NOMO-1 treated with DMSO at 0.1 percent for 48 hours (cell line): ENCODE measurements around the gene RHOBTB1.
A peak's percentile ranks its signal among the peaks of the same experiment; 100 is the strongest.
"Not testable (repeated sequence)": the region's sequence is repeated elsewhere in the genome, so short reads cannot be mapped to it uniquely, and the experiment has no call there.

Experiments used
- DNase-seq: peaks from one replicate; lab custom pipeline; 2025; ENCODE audit not compliant: unreplicated experiment; lab: John Stamatoyannopoulos, UW

The RHOBTB1 gene

DNA sequence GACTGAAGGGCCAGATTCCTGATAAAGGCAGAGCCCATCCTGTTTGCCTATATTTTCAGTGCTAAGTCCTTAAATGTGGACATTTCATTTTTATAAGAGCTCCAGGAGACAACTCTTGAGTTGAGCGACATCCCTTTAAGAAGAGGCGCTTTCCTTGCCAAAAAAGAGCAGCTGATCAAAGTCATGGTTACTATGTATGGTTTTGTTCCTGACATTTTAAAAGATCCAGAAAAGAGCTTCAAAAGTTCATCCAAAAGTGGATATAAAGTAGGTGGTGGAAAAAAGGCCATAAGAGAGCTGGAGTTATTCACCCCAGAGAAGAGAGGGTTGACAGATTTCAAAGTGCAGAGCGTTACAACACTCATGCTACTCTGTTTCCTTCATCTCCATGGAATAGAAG lies 36.7 kb downstream of the RHOBTB1 start:
- no peak for DNase-seq

DNA sequence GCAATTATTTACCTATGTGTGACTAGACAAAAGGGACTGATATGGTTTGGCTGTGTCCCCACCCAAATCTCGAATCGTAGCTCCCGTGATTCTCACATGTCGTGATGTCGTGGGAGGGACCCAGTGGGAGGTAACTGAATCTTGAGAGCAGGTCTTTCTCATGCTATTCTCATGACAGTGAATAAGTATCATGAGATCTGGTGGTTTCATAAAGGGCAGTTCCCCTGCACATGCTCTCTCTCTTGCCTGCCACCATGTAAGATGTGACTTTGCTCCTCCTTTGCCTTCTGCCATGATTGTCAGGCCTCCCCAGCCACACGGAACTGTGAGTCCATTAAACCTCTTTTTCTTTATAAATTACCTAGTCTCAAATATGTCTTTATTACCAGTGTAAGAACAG lies 37.2 kb downstream of the RHOBTB1 start:
- not testable (repeated sequence) for DNase-seq

DNA sequence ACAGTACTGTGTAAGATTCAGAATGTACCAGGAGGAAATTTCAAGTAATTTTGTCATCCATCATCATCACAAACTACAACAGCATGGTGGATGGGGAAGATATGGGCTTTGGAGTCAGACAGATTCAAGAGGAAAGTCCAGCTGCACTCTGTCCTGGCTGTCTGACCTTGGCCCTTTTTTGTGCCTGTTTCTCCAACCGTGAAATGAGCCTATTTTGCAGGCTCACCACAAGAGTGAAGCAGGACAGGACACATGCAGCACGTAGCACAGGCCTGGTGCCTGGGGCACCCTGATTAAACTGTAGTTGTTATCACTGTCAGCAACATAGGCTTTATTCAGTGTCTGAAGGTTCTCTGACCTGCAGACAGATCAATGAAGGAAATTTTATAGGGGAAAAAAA lies 37.6 kb downstream of the RHOBTB1 start:
- no peak for DNase-seq

DNA sequence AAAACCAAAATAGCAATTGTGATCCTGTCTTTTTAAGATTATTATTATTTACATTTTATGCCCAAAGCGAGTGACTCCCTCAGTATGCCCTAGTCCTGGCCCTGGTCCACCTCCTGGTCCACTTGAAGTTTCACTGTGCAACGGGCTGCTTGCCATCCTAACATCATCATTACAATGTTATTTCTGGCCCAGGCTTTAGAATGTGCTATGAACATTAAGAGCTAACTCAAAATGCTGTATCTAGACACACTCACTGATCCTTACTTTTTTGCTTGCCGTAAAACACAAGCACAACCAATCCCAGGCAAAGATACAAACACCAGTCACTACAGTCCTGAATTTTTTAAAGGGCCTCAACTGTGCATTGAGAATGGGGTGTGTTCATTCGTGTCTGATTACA lies 38.4 kb downstream of the RHOBTB1 start:
- DNase-seq, result no peak

DNA sequence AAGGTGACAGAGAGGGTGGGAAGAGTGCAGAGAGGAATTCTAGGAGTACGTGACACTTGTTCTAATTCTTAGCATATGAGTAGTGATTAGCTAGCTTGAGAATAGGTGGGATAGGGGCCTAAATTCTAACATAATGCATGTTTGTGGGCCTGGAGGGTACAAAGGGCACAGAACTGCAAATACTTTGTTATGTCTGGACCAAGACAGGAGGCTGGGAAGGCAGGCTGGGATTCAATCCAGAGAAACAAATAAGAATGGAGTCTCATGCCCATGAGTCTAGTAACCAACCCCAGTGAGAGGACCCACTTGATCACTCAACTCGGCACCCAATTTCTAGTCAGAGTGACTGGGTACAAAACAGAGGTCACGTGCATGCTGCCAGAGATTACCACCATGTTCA lies 40.9 kb downstream of the RHOBTB1 start:
- DNase-seq, result no peak

DNA sequence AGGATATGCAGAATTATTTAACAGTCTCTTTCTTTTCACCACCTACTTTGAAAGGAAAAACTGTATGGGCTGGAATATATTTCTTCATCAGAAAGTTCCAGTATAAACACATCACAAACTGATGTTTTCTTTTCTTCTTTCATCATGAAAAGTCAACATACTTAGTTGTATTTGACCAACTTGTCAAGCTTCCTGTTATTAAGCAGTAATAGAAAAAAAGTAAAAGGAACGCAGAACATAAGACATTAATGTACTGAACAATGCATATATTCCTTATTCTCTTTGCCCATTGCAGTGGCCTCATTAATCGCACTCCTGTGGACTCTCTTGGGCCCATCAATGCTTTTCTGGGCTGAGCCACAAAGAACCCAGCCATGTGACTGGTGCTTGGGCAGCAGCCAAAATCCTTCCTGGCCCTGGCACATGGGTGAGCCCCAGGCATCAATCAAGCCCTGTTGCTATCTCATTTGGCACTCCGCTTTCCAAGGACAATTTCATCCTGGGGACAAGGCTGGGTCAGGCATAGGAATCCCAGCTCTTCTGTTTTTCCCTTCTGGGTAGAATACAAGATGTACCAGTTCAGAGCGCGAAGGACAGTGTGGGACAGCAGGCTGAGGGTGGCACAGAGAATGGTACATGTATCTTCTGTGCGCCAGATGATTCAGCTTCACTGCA lies 42.3 kb downstream of the RHOBTB1 start:
- DNase-seq, result no peak

DNA sequence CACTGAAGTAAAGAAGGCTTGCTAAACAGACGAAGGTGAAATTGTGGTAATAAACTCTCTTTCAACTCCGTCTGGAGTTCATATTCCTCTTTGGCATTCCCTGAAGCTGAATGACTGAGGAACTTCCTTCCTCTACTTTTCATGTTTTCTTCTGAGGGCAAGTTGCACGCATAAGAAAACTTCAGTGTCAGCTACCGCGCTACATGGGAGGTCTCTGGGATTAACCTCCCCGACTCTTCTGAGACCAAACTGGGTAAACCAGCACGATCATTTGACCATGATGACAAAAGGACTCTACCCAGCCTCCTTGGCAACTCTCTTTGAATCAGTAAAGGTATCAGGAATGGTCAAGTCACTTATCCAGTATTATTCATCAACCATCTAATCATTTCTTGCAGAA lies 44.7 kb downstream of the RHOBTB1 start:
- no peak for DNase-seq

DNA sequence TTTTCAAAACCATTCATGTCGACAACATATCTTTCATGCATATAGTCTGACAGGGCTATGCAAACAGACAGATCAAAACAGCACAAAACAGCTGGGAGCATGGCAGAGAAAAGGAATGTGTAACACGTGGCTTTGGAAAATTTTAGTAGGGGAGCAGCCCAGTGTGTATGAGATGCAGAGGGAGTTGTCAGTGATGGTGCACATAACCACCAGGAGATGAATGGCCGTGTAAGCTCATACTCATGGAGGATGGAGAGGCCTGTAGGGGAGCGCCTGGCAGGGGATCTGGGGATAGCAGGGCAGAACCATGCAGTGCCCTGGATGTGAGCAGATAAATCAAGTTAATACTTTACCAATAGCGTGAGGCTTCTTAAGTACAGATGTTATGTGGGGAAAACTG lies 45.7 kb downstream of the RHOBTB1 start:
- DNase-seq, result no peak

DNA sequence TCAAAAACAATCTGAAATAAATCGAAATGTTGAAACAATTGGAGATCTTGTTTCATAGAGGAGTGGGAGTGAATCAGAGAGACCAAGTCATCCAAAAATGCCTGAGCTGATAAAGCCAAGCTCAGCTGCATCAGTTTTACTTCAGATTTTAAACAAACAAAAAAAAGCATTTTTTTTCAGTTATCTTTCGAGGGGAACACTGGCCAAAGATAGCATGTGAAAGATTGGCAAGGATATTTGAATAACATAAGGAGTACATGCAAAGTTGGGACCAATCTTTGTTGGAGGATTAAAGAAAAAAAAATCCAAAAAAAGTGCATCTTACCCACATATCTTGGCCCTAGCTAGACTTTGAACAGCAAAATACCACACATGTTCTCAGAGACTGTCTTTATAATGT lies 47.2 kb downstream of the RHOBTB1 start:
- DNase-seq, result no peak

DNA sequence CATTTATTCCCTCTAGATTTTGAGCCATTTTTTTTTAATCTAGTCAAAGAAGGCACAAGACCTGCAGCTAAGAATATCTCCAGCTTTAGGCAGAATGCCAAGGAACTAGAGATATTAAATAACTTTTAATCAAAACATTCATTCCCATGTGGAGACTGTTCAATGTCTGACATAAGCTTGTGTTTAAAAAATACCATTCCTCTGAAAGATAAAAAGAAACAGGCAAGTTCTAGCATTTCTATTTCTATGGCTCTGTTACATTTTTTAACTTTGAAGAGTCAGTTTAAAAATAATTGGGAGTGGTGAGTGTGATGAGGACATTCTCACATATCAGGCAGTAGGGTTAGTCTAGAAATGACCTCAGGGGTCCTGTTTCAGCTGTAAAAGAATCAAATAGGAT lies 48.0 kb downstream of the RHOBTB1 start:
- DNase-seq, result no peak

DNA sequence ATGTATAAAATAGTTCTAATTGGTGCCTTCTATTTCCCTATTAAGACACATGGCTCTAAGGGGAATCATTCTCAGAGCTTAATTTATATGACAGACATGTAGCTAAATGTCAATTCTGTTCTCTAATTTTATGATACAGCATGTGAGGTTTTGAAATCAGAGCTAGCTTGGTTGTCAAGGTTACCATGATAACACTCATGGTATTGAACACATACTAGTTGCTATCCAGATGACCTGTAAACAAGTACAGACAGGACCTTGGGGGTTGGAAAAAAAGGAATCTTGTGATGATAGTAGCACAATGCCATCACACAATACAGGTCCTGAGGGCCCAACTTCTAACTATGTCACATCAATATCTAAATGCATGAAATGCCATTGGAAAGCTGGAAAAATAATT lies 49.2 kb downstream of the RHOBTB1 start:
- DNase-seq, result no peak

DNA sequence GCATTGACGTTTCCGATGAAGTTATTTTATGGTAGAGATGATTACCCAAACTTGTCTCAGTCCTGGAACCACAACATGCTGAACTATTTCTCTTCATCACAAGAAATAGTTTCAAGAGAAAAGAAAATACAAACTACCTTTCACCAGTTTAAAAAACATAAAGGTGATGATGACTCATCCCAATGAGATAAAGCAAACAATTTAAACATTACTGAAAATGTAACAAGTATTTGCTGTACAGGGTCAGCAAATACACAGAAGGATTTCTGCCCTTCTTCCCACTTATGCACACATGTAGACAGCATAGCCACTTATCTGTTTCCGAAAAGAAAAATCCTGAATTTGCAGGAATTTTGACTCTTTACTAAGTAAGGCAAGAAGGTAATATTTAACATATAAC lies 50.8 kb downstream of the RHOBTB1 start:
- no peak for DNase-seq

DNA sequence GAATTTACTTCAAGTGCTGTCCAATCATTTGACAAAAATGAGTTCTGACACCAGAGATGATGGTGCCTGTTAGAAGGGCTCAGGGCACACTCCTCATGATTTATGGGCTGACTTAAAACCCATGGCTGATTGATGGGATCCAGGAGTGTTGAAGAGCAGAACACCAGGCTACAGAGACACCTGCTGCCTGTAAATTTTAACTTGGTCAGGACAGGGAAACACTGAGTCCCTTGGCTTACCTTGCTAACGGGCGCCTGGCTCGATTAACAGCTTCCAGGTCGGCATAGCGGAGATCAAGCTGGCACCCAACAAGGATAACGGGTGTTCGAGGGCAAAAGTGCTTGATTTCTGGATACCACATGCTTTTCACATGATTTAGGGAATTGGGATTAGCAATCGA lies 51.4 kb downstream of the RHOBTB1 start:
- DNase-seq, result no peak

DNA sequence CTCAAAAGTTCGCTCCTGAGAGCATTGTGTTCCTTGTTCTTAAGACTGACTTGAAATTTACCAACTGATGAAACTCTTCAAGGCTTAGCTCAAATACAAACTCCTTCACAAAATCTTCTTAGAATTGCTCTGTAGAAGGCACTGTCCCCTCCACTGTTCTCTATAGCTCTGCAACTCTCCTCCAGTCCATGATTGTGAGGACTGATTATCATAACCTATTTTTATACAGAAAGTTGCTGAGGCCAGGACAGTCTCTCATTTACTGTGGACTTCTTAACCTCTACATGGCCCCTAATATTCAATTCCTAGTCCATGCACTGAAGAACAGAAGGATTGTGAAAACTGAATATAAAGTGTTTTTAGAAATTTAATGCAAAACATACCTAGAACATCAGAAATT lies 53.2 kb downstream of the RHOBTB1 start:
- DNase-seq, result no peak

DNA sequence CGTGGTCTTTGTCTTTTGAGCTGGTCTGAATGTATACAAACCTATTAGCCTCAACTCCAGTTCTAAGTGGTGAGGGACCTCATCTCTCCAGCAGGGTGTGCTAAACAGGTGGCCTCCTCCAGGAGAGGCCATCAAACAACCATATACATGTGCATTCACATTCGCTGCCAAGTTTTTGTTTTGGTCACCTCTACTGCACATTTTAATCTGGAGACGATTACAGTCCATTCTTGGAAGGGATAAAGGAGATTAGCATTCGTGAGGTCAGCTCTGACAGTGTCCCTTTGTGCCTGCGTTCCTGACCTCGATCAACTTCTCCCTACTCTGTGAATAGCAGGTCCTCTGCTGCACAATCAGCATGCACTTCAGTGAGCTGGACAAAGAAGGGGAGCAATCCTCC lies 60.8 kb downstream of the RHOBTB1 start:
- no peak for DNase-seq

DNA sequence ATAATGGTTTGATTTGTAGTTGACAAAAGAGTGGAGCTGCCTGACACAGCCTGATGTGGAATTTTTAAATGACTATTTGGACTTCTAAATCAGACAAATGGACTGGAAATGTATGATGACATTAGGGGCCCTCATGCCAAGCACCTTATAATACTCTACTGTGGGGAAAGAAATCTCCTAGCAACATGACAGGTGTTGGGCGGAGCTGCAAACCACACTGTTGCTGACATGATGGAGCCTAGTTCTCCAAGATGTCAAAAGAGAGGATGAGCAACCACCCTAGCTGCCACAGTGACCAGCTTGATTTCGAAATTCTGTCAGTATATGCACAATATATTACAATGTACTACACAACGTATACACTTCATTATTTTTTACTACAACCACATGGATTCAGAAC lies 65.8 kb downstream of the RHOBTB1 start:
- DNase-seq, result peak; percentile 6

DNA sequence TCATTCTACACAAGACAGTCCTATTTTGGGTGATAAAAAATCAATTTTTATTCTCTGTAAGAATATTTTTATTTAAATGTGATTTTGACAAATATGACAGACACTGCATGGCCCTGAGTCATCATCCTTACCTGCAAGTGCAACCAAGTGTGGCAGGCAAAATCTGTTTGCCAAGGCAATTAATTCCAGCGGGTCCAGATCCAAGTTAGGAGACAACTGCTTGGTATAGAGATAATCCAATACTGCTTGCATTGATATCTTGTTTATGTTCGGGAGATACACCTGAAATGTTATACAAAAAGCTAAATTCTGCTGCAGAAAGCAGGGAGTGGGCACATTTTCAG lies 66.2 kb downstream of the RHOBTB1 start:
- no peak for DNase-seq

DNA sequence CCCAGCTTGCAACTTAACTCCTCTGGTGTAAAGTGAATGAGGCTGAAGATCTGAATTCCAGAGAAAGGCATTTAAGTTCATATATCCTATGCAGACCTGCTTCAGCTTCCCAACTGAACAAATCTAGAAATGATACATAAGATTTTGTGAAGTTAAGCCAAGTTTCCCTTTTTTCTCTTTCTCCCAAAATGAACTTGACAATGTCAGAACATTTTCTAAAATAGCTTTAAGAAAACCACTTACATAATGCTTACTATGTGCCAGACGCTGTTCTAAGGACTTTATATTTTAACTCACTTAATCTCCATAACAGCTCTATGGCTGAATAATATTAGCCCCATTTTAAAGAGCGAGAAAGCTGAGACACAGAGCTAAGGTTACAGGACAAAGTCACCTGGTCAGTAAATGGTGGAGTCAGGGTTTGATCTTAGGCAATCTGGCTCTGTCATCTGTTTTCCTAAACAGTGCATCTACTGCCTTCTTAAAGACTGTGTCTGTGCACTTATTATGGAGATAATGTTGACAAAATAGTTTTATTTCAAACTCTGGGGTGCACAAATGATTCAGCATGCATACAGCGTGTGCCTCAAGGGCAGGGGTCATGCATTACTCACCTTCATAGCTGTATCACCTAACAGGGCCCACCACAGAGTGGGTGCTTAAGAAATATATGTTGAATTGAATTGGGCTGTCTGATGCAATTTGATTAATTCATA lies 66.8 kb downstream of the RHOBTB1 start:
- DNase-seq, result no peak

DNA sequence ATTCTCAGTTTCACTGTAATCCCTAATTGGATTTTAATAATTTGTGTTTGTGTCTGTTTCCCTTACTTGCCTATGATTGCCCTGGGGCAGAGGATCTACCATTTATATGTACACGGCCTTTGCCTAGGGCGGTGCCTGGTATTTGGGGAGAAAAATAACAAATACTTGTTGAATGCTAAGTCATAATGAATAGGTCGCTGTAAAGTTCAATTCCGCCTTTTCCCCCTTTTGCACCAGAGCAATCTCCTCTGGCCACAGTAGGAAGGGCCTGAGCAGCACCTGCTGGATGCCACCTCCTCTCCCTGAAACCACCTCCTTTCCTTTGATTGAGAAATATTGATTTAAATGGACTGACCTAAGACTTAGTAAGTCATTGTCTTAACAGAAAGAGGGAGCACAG lies 70.2 kb downstream of the RHOBTB1 start:
- no peak for DNase-seq

DNA sequence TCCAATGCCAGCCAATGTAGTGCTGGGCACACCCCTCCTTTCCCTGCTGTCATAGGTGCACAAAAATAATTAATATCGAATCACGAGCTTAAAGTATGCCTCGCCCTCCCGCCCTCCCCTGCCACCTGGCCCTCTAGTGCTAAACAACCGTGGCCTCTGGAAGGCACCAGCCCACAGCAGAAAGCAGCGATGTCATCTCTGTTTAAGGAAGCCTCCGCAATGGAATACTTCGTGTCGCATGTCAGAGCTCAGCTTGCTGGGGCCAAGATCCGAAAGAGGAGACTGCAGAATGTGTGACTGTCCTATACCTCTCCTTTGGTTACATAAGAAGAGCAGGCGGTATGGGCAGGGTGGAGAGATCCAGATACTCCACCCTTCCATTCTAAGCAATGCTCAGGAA lies 71.5 kb downstream of the RHOBTB1 start:
- DNase-seq, result no peak

DNA sequence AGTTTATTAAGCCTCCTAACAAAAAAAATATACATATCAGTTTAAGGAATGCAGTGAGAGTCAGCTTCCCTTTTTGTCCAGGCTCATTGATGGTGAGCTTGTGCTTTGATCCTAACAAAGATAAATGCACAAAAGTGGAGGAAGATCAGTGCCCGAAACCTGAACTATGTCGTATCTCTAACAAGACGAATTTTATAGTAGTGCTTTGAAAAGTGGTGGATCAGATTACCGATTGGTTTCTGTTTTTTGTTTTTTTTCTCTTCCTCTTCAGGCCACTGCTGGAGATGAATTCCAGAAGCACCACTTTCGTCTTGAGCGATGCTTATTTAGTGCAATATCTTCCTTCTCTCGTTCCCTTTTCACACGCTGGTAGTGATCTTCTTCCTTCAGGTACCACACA lies 72.8 kb downstream of the RHOBTB1 start:
- no peak for DNase-seq

DNA sequence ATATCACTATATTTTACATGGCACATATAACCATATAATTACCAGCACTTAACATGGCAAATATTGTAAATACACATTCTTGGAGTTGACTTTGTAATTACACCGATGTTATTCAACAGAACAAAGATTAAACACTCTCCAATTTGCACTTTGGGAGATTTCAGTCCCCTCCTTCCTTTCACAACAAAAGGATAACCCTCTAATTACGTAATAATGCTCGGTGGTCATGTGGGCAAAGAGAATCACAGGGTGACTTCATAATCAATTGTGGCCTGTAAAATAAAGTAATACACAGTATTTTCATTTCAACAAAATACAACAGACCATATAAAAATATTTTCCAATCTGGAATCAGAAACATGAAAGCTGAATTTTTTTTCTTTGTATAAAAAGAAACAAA lies 73.2 kb downstream of the RHOBTB1 start:
- DNase-seq, result no peak

DNA sequence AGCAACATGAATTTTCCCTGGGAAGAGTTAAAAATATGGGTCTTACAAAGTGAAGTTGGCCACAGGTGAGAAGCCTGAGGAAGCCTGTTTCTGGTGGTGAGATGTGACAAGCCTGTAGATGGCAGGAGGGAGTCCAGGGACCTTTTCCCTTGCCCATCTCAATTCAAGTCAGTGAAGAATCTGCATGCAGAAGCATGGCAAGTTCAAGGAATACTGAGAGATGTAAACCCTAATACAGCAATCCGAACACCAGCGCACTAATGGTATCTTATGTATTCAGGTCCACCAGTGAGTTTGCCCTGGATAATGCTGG lies 73.6 kb downstream of the RHOBTB1 start:
- no peak for DNase-seq
